Cardiac muscle cell (in vitro differentiated cells and primary cell): ENCODE results near the gene SLC15A5. TPM values are rescaled to one million over a fixed set of nuclear protein-coding genes. Genes with fewer than 3 reads are reported as not detected.

ENCODE experiments used
- DNase-seq, 2 donors: peaks; one replicate each; pipeline versions ENCODE4 v3.0.0 to v3.0.0-alpha.2; 2010 to 2017; ENCODE audit warnings: low read depth in 1 of 2, low spot score in 1 of 2
- H3K27ac ChIP-seq: fragments of 200-600 bp; sonication (generic); 2 replicates; pipeline ENCODE4 v1.5.1; 2016
- H3K27me3 ChIP-seq: fragments of 200-600 bp; sonication (generic); 2 replicates; pipeline ENCODE4 v1.6.0; 2016; ENCODE audit warnings: control low read depth
- H3K36me3 ChIP-seq: fragments of 200-600 bp; sonication (generic); 2 replicates; pipeline ENCODE4 v1.5.1; 2016; ENCODE audit warnings: control low read depth
- H3K4me1 ChIP-seq: fragments of 200-600 bp; sonication (generic); 2 replicates; pipeline ENCODE4 v1.8.1; 2017; ENCODE audit warnings: low read depth, mild to moderate bottlenecking, mixed run types
- H3K4me3 ChIP-seq: fragments of 200-600 bp; sonication (generic); 2 replicates; pipeline ENCODE4 v1.5.1; 2016; ENCODE audit warnings: mild to moderate bottlenecking
- H3K9me3 ChIP-seq: fragments of 200-600 bp; sonication (generic); 2 replicates; pipeline ENCODE4 v1.5.1; 2017; ENCODE audit warnings: low read depth, mild to moderate bottlenecking, control low read depth
- CTCF ChIP-seq: IDR thresholded peaks from 2 replicates; pipeline ENCODE4 v1.5.1; 2012; ENCODE audit warnings: low read depth, mild to moderate bottlenecking, low read length
- polyA plus RNA-seq: library from polyadenylated mRNA; unstranded; fragments of >200 nt; fragmentation: Nextera tagmentation; extraction: Ambion mirVana; gene quantifications from 2 replicates; pipeline ENCODE4 v1.2.1, GENCODE V29; 2016
- total RNA-seq: library from RNA; depleted of rRNA; stranded (reverse); fragments of >200 nt; gene quantifications from 2 replicates; pipeline ENCODE4 v1.2.3, GENCODE V29; 2016

SLC15A5 gene
- total and polyA plus RNA-seq, 2 experiments from 2014 or later, result not detected

- H3K4me1 ChIP-seq, result no peaks in the 10 kb centered on the region
- H3K27ac ChIP-seq, result no peak overlapping the region
Measured at GRCh38 chr12:16218934-16219751, 58.3 kb downstream of the SLC15A5 start.

GRCh38 chr12:16218234-16218633, 59.3 kb downstream of the SLC15A5 start:
- no peak overlapping the region for H3K4me3 ChIP-seq
- no peaks in the 10 kb centered on the region for H3K4me1 ChIP-seq
- DNase-seq, result no peak
- H3K27ac ChIP-seq, result no peak overlapping the region
- no peak for TF ChIP-seq CTCF
- H3K27me3 ChIP-seq, result no peaks in the 10 kb centered on the region
- no peaks in the 10 kb centered on the region for H3K9me3 ChIP-seq
- no peaks in the 10 kb centered on the region for H3K36me3 ChIP-seq

More at GRCh38 chr12:16218934-16219751, 58.3 kb downstream of the SLC15A5 start:
- H3K9me3 ChIP-seq, result no peaks in the 10 kb centered on the region
- no peak overlapping the region for H3K4me3 ChIP-seq
- no peak for DNase-seq
- no peaks in the 10 kb centered on the region for H3K36me3 ChIP-seq
- H3K27me3 ChIP-seq, result no peaks in the 10 kb centered on the region
- TF ChIP-seq CTCF, result no peak

GRCh38 chr12:16211731-16212130, 65.8 kb downstream of the SLC15A5 start:
- no peak for DNase-seq
- no peak overlapping the region for H3K27ac ChIP-seq
- no peaks in the 10 kb centered on the region for H3K9me3 ChIP-seq
- H3K36me3 ChIP-seq, result no peaks in the 10 kb centered on the region
- no peak for TF ChIP-seq CTCF
- H3K4me3 ChIP-seq, result no peak overlapping the region
- no peaks in the 10 kb centered on the region for H3K4me1 ChIP-seq
- H3K27me3 ChIP-seq, result no peaks in the 10 kb centered on the region

GRCh38 chr12:16198884-16199283, 78.6 kb downstream of the SLC15A5 start:
- no peaks in the 10 kb centered on the region for H3K9me3 ChIP-seq
- no peaks in the 10 kb centered on the region for H3K36me3 ChIP-seq
- no peak for TF ChIP-seq CTCF
- no peaks in the 10 kb centered on the region for H3K27me3 ChIP-seq
- H3K4me1 ChIP-seq, result no peaks in the 10 kb centered on the region
- no peak overlapping the region for H3K27ac ChIP-seq
- DNase-seq, result no peak
- H3K4me3 ChIP-seq, result no peak overlapping the region

- H3K4me3 ChIP-seq, result no peak overlapping the region
- DNase-seq, result no peak
- no peaks in the 10 kb centered on the region for H3K27me3 ChIP-seq
- no peak for TF ChIP-seq CTCF
- H3K9me3 ChIP-seq, result no peaks in the 10 kb centered on the region
- H3K4me1 ChIP-seq, result no peaks in the 10 kb centered on the region
- no peak overlapping the region for H3K27ac ChIP-seq
- no peaks in the 10 kb centered on the region for H3K36me3 ChIP-seq
Measured at GRCh38 chr12:16197600-16197999, 79.9 kb downstream of the SLC15A5 start.
